Activated CD4-positive, alpha-beta T cell treated with anti-CD3 and anti-CD28 coated beads for 36 hours (primary cell): ENCODE measurements around the gene DNAI2. TPM values are rescaled to one million over a fixed set of nuclear protein-coding genes. Genes with fewer than 3 reads are reported as not detected.
A peak's percentile ranks its signal among the peaks of the same experiment; 100 is the strongest.

Experiments used
- ATAC-seq: fragments of 200-7000 bp; cut with Tn5 transposase; one replicate; pipeline ENCODE4 v1.10.0; 2021; ENCODE audit warnings: mild to moderate bottlenecking, moderate library complexity
- CTCF ChIA-PET: fragments of 350-600 bp; sonication (Branson Sonifier 250); formaldehyde crosslinking; loops from one replicate; lab custom pipeline; 2021; ENCODE audit warnings: antibody characterized with exemption; lab: Charles Lee
- POLR2A ChIA-PET: fragments of 350-600 bp; sonication (Branson Sonifier 250); formaldehyde crosslinking; loops from one replicate; lab custom pipeline; 2021; ENCODE audit warnings: antibody characterized with exemption, inconsistent platforms; lab: Charles Lee
- DNase-seq: peaks from one replicate; pipeline ENCODE4 v3.0.0-alpha.2; 2020
- H3K27ac Mint-ChIP-seq: one replicate; pipeline ENCODE4 v1.8.0; 2021; ENCODE audit warnings: mixed read lengths
- H3K27me3 Mint-ChIP-seq: one replicate; pipeline ENCODE4 v1.8.0; 2021; ENCODE audit warnings: mixed read lengths
- H3K36me3 Mint-ChIP-seq: one replicate; pipeline ENCODE4 v1.8.0; 2021; ENCODE audit warnings: low read depth, mixed read lengths
- H3K4me1 Mint-ChIP-seq: one replicate; pipeline ENCODE4 v1.8.0; 2021; ENCODE audit warnings: mixed read lengths
- H3K4me3 Mint-ChIP-seq: one replicate; pipeline ENCODE4 v1.8.0; 2021; ENCODE audit warnings: mild to moderate bottlenecking, moderate library complexity, mixed read lengths
- H3K9me3 Mint-ChIP-seq: one replicate; pipeline ENCODE4 v1.8.0; 2021; ENCODE audit warnings: low read depth, mixed read lengths
- intact Hi-C, 2 experiments: fragments of 100-400 bp; cut with DNase I in 1 of 2; cut with micrococcal nuclease in 1 of 2; formaldehyde crosslinking; loops; one replicate each; pipeline versions ENCODE4 v1.14.2 to v1.15.1; 2022 to 2024; cut with DNase I, micrococcal nuclease
- total RNA-seq, 2 experiments: library from RNA; stranded (reverse); gene quantifications; one replicate each; pipeline ENCODE4 v1.2.3, GENCODE V29; 2021

The DNAI2 gene
- total RNA-seq, 2 experiments from 2014 or later: 0.14 to 0.49 TPM

GRCh38 chr17:74342224-74342623, 68.2 kb downstream of the DNAI2 start:
- ChIA-PET POLR2A (no interaction called here), CTCF (no interaction called here)
- Mint-ChIP-seq H3K4me3 (no peak overlapping the region), H3K36me3 (no peaks in the 10 kb centered on the region), H3K9me3 (no peaks in the 10 kb centered on the region), H3K27me3 (no peaks in the 10 kb centered on the region), H3K4me1 (no peaks in the 10 kb centered on the region), H3K27ac (no peak overlapping the region)
- intact Hi-C loops: no loop called here
- ATAC-seq: no peak
- no peak for DNase-seq

DNA sequence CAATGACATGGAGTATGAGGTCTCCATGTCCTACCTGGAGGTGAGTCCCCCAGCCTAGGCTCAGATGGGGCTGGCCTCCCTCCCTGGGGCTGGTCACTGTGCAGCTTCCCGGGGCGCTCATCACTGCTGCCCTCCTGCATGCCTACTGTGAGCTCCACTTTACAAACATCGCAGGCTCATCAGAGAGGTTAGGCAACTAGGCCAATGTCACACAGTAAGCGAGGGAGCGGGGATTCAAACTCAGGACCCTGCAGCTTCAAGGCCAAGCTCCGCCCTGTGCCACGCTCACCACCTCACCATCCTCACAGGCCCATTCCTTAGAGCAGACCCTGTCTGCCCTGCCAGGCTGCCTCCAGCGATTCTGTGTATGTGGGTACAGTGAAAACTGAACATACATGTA, 69.1 kb downstream of the DNAI2 start:
- ChIA-PET POLR2A (no interaction called here), CTCF (no interaction called here)
- DNase-seq (no peak), ATAC-seq (no peak)
- Mint-ChIP-seq H3K9me3 (no peaks in the 10 kb centered on the region), H3K36me3 (no peaks in the 10 kb centered on the region), H3K4me3 (no peak overlapping the region), H3K27me3 (peaks cover 2% of the 10 kb centered on the region), H3K27ac (no peak overlapping the region), H3K4me1 (no peaks in the 10 kb centered on the region)
- intact Hi-C loops: no loop called here

DNA sequence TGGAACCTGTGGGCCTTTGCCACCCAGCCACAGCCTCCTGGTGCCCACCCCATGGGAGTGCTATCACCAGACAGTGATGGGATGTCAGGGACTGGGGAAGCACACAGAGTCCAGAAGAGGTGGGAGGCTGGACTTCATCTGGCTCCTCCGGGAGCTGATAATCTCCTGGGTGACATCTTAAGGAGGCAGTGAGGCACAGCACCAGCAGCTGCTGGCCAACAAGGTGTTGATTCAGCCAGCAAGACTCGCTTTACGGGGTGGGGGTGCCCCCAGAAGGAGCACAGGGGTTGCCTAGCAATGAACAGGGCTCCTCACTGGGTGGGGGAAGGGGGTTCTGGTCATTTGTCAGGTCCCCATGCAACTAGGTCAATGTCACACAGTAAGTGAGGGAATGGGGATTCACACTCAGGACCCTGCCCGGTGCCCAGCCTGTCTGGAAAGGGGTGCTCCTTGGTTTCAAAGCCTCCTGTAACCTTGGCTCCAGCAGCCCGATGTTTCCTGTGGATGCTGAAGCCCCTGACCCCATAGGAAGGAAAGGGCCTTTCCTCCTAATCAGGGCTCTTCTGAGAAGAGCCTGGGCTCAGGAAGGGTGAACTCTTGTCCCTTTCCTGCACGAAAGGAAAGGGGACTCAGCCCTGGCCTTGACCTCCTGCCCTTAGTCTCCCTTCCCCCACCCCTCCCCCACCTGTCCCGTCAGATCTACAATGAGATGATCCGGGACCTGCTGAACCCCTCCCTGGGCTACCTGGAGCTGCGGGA, 69.7 kb downstream of the DNAI2 start:
- ChIA-PET POLR2A (no interaction called here), CTCF (interaction anchor here (0.6 to 1.5 kb wide), 2 partner anchors 24 to 132 kb away, joined by 3 read pairs; no protein-coding TSS in a partner anchor)
- Mint-ChIP-seq H3K9me3 (no peaks in the 10 kb centered on the region), H3K27me3 (peaks cover 2% of the 10 kb centered on the region), H3K27ac (no peak overlapping the region), H3K36me3 (no peaks in the 10 kb centered on the region), H3K4me3 (no peak overlapping the region), H3K4me1 (no peaks in the 10 kb centered on the region)
- ATAC-seq (no peak), DNase-seq (no peak)
- intact Hi-C loops: no loop called here

GRCh38 chr17:74344658-74345057, 70.6 kb downstream of the DNAI2 start:
- peaks cover 2% of the 10 kb centered on the region for H3K27me3 Mint-ChIP-seq
- no peaks in the 10 kb centered on the region for H3K36me3 Mint-ChIP-seq
- H3K4me1 Mint-ChIP-seq: no peaks in the 10 kb centered on the region
- no peaks in the 10 kb centered on the region for H3K9me3 Mint-ChIP-seq
- no peak overlapping the region for H3K27ac Mint-ChIP-seq
- H3K4me3 Mint-ChIP-seq: no peak overlapping the region
- ATAC-seq: no peak
- CTCF ChIA-PET: interaction anchor here (1.5 kb wide), 1 partner anchor 23 kb away, joined by 3 read pairs; no protein-coding TSS in a partner anchor
- intact Hi-C loops: no loop called here
- POLR2A ChIA-PET: no interaction called here
- DNase-seq: no peak

DNA sequence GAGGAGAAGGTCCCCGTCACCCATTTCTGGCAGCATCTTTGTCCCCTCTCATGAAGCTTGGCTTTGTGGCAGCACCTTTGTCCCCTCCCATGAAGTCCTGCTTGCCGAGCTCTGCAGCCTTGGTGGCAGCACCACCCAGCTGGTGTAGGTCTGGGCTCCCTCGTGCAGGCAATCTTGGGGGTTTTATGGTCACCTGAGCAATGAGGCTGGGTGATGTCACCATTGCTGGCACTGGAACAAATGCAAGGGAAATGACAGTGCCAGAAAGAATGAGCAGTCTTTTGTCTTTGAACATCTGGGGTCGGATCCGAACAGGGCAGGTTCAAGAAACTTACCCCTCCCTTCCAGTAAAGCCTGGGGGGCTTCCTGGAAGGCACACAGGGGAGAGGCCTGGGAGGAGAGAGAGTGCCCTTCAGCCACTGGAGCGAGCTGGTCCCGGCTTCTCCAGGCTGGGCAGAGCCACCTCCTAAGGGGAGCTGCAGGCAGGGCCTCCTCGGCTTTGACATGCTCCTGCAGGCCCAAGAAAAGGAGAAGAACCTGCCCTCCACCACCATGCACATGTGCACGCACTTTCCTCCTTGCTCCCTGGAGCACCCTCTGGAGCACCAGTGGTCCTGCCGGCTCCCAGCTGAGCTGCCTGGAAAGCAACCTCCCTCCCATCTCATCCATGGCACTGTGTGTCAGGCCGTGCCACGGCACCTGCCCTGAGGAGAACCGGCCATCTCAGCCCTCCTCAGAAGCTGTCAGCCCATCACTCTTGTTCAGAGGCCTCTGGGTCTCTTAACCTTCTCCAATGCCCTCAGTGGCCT, 71.6 kb downstream of the DNAI2 start:
- H3K27me3 Mint-ChIP-seq: peaks cover 6% of the 10 kb centered on the region
- H3K4me1 Mint-ChIP-seq: no peaks in the 10 kb centered on the region
- ChIA-PET CTCF (interaction anchor here (0.7 to 0.9 kb wide), 2 partner anchors 9 to 34 kb away, joined by 3 read pairs; no protein-coding TSS in a partner anchor), POLR2A (no interaction called here)
- H3K9me3 Mint-ChIP-seq: no peaks in the 10 kb centered on the region
- no peak overlapping the region for H3K27ac Mint-ChIP-seq
- intact Hi-C loops: no loop called here
- H3K4me3 Mint-ChIP-seq: no peak overlapping the region
- no peaks in the 10 kb centered on the region for H3K36me3 Mint-ChIP-seq
- no peak for DNase-seq
- no peak for ATAC-seq

GRCh38 chr17:74347646-74348045, 73.6 kb downstream of the DNAI2 start:
- DNase-seq: no peak
- POLR2A ChIA-PET: no interaction called here

DNA sequence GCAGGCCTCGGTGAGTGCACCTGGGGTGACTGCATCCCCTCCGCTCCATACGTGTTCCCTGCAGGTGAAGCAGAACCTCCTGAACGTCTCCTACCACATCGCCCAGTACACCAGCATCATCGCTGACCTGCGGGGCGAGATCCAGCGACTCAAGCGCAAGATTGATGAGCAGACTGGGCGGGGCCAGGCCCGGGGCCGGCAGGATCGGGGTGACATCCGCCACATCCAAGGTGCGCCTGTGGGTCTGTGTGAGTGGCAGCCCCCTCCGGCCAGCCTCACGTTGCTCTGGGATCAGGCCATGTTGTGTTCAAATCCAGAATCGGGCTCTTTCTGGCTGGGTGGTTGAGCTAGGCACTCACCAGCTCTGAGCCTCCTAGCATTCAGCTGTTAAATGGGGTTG, 75.1 kb downstream of the DNAI2 start:
- Mint-ChIP-seq H3K27ac (no peak overlapping the region), H3K9me3 (no peaks in the 10 kb centered on the region), H3K36me3 (no peaks in the 10 kb centered on the region), H3K4me3 (no peak overlapping the region), H3K4me1 (no peaks in the 10 kb centered on the region), H3K27me3 (peaks cover 28% of the 10 kb centered on the region)
- ChIA-PET CTCF (interaction anchor here (0.8 to 1.7 kb wide), 4 partner anchors 13 to 48 kb away, joined by 3 to 8 read pairs (median 4); partner anchors contain the start of gene BTBD17), POLR2A (no interaction called here)
- DNase-seq (no peak), ATAC-seq (no peak)
- intact Hi-C loops: no loop called here

More at GRCh38 chr17:74347646-74348045, 73.6 kb downstream of the DNAI2 start:
- intact Hi-C loops: no loop called here
- H3K27me3 Mint-ChIP-seq: peaks cover 15% of the 10 kb centered on the region
- H3K9me3 Mint-ChIP-seq: no peaks in the 10 kb centered on the region
- no peak overlapping the region for H3K4me3 Mint-ChIP-seq
- ATAC-seq: no peak
- H3K36me3 Mint-ChIP-seq: no peaks in the 10 kb centered on the region
- no peak overlapping the region for H3K27ac Mint-ChIP-seq
- CTCF ChIA-PET: interaction anchor here (0.7 to 1.6 kb wide), 4 partner anchors 15 to 46 kb away, joined by 3 to 6 read pairs (median 4); no protein-coding TSS in a partner anchor
- H3K4me1 Mint-ChIP-seq: no peaks in the 10 kb centered on the region

- H3K4me3 Mint-ChIP-seq: no peak overlapping the region
- no peaks in the 10 kb centered on the region for H3K9me3 Mint-ChIP-seq
- H3K27ac Mint-ChIP-seq: no peak overlapping the region
- ATAC-seq: no peak
- DNase-seq: no peak
- ChIA-PET CTCF (interaction anchor here (0.9 to 1.7 kb wide), 2 partner anchors 9 to 18 kb away, joined by 3 to 8 read pairs; no protein-coding TSS in a partner anchor), POLR2A (no interaction called here)
- H3K36me3 Mint-ChIP-seq: no peaks in the 10 kb centered on the region
- no peaks in the 10 kb centered on the region for H3K4me1 Mint-ChIP-seq
- H3K27me3 Mint-ChIP-seq: peaks cover 38% of the 10 kb centered on the region
- intact Hi-C loops: no loop called here
Observed at GRCh38 chr17:74350486-74350885, 76.5 kb downstream of the DNAI2 start.

- Mint-ChIP-seq H3K27ac (no peak overlapping the region), H3K36me3 (no peaks in the 10 kb centered on the region), H3K4me3 (no peak overlapping the region), H3K27me3 (peaks cover 46% of the 10 kb centered on the region), H3K4me1 (no peaks in the 10 kb centered on the region), H3K9me3 (no peaks in the 10 kb centered on the region)
- peak; percentile 53 for ATAC-seq
- peak; percentile 53 for DNase-seq
- POLR2A ChIA-PET: no interaction called here
- intact Hi-C loops: no loop called here
- CTCF ChIA-PET: interaction anchor here (0.8 to 2.6 kb wide), 9 partner anchors 9 to 193 kb away, joined by 3 to 17 read pairs (median 6); partner anchors contain the start of genes BTBD17 and GPR142
Observed at GRCh38 chr17:74351552-74352210, 77.6 kb downstream of the DNAI2 start.

GRCh38 chr17:74353446-74354060, 79.5 kb downstream of the DNAI2 start:
- Mint-ChIP-seq H3K9me3 (no peaks in the 10 kb centered on the region), H3K36me3 (no peaks in the 10 kb centered on the region), H3K4me1 (no peaks in the 10 kb centered on the region), H3K27me3 (peaks cover 49% of the 10 kb centered on the region), H3K4me3 (no peak overlapping the region), H3K27ac (no peak overlapping the region)
- ATAC-seq: no peak
- CTCF ChIA-PET: interaction anchor here (0.7 to 2.6 kb wide), 9 partner anchors 9 to 104 kb away, joined by 3 to 17 read pairs (median 3); partner anchors contain the start of gene GPR142
- no peak for DNase-seq
- intact Hi-C loops: loop anchor here (1.0 kb wide), 3 partner anchors 47 to 143 kb away; no protein-coding TSS in a partner anchor
- POLR2A ChIA-PET: no interaction called here
